Endothelial cell of umbilical vein (primary cell): ENCODE results near the gene GFPT2. TPM values are rescaled to one million over a fixed set of nuclear protein-coding genes. Genes with fewer than 3 reads are reported as not detected.

Experiments
- BruUV-seq: library from RNA; stranded (reverse); fragments of 400-500 nt; replicated peaks from 2 replicates; lab custom pipeline; 2021; lab: Mats Ljungman, UMichigan
- CTCF ChIA-PET: fragments of 300-600, 350-600 bp; sonication (Branson Sonifier 250); formaldehyde crosslinking; loops from one replicate; lab custom pipeline; 2021; ENCODE audit warnings: antibody characterized with exemption, inconsistent platforms; lab: Charles Lee
- POLR2A ChIA-PET: fragments of 300-600, 350-600 bp; sonication (Branson Sonifier 250); formaldehyde crosslinking; loops from one replicate; lab custom pipeline; 2021; ENCODE audit warnings: antibody characterized with exemption, inconsistent platforms; lab: Charles Lee
- DNase-seq: peaks from one replicate; pipeline ENCODE4 v3.0.0-alpha.2; 2011; ENCODE audit warnings: low read depth, low spot score
- FAIRE-seq: peaks from 2 replicates; lab custom pipeline; 2011; peaks lifted over from hg19 to GRCh38; lab: Jason Lieb, UNC
- H2AFZ ChIP-seq: 2 replicates; pipeline ENCODE4 v1.6.0; 2012; ENCODE audit warnings: low read depth, low read length, control low read depth, inconsistent platforms
- H3K27ac ChIP-seq: 2 replicates; pipeline ENCODE4 v1.5.1; 2011; ENCODE audit warnings: low read depth, mild to moderate bottlenecking, control low read depth, low read length, moderate library complexity; ENCODE audit not compliant: insufficient read depth
- H3K27me3 ChIP-seq, 2 experiments: 2 replicates each; pipeline versions ENCODE4 v1.6.0 to v1.6.1; 2011; ENCODE audit warnings: low read length in 2 of 2, mixed read lengths in 1 of 2; ENCODE audit not compliant: control insufficient read depth in 2 of 2, insufficient read depth in 2 of 2
- H3K36me3 ChIP-seq, 2 experiments: 2 replicates in 1 of 2; 3 replicates in 1 of 2; pipeline ENCODE4 v1.5.1; 2011; ENCODE audit warnings: low read length in 2 of 2, mild to moderate bottlenecking in 1 of 2, moderate library complexity in 1 of 2; ENCODE audit not compliant: control insufficient read depth in 2 of 2, insufficient read depth in 2 of 2; ENCODE audit errors: extremely low read depth in 1 of 2
- H3K4me1 ChIP-seq: 3 replicates; pipeline ENCODE4 v1.5.1; 2011; ENCODE audit warnings: mild to moderate bottlenecking, low read length; ENCODE audit not compliant: control insufficient read depth, insufficient read depth; ENCODE audit errors: extremely low read depth
- H3K4me2 ChIP-seq: 2 replicates; pipeline ENCODE4 v1.6.1; 2011; ENCODE audit warnings: low read length, control low read depth, mixed read lengths; ENCODE audit not compliant: insufficient read depth
- H3K4me3 ChIP-seq, 3 experiments: fragments of 200-600 bp in 1 of 3; sonication (generic), shearing (Covaris generic) in 1 of 3; replicated peaks in 1 of 3; 2 replicates each; pipeline ENCODE4 v1.5.1; 2011 to 2016; ENCODE audit warnings: control low read depth in 3 of 3, low read length in 3 of 3, mild to moderate bottlenecking in 2 of 3, inconsistent platforms in 1 of 3, low read depth in 1 of 3, moderate library complexity in 1 of 3; ENCODE audit not compliant: insufficient read depth in 1 of 3
- H3K79me2 ChIP-seq: 2 replicates; pipeline ENCODE4 v1.6.0; 2012; ENCODE audit warnings: low read length, inconsistent platforms; ENCODE audit not compliant: control insufficient read depth, insufficient read depth
- H3K9ac ChIP-seq: replicated peaks from 2 replicates; pipeline ENCODE3; 2011; ENCODE audit warnings: low read length, control low read depth; ENCODE audit not compliant: insufficient read depth; ENCODE audit errors: extremely low read depth
- H3K9me1 ChIP-seq: replicated peaks from 3 replicates; pipeline ENCODE4 v1.6.0; 2011; ENCODE audit warnings: mild to moderate bottlenecking, low read length; ENCODE audit not compliant: control insufficient read depth, insufficient read depth; ENCODE audit errors: extremely low read depth
- H3K9me3 ChIP-seq: replicated peaks from 2 replicates; pipeline ENCODE4 v1.5.1; 2012; ENCODE audit warnings: low read length, inconsistent platforms; ENCODE audit not compliant: control insufficient read depth, insufficient read depth
- H4K20me1 ChIP-seq: replicated peaks from 2 replicates; pipeline ENCODE3; 2011; ENCODE audit warnings: mild to moderate bottlenecking, low read length; ENCODE audit not compliant: control insufficient read depth, insufficient read depth; ENCODE audit errors: extremely low read depth
- CTCF ChIP-seq, 2 donors: IDR thresholded peaks; 1 replicate in 1 of 2; 2 replicates in 1 of 2; pipeline ENCODE4 v1.5.1; 2011; ENCODE audit warnings: low read length in 2 of 2, mild to moderate bottlenecking in 2 of 2, moderate library complexity in 2 of 2, control low read depth in 1 of 2, inconsistent platforms in 1 of 2, low read depth in 1 of 2; ENCODE audit not compliant: insufficient read depth in 1 of 2; ENCODE audit errors: extremely low read depth in 1 of 2
- EZH2 ChIP-seq: IDR thresholded peaks from 2 replicates; pipeline ENCODE4 v1.6.1; 2012; ENCODE audit warnings: borderline replicate concordance, low read depth, mild to moderate bottlenecking, moderate library complexity, low read length, inconsistent platforms; ENCODE audit not compliant: severe bottlenecking
- FOS ChIP-seq: IDR thresholded peaks from 2 replicates; pipeline ENCODE4 v1.6.1; 2011; ENCODE audit warnings: mild to moderate bottlenecking, low read length, moderate library complexity, borderline replicate concordance; ENCODE audit not compliant: insufficient read depth
- GATA2 ChIP-seq: IDR thresholded peaks from 2 replicates; pipeline ENCODE4 v1.7.0; 2011; ENCODE audit warnings: low read depth, mild to moderate bottlenecking, moderate library complexity, mixed read lengths, low read length; ENCODE audit not compliant: insufficient read length, insufficient read depth
- JUN ChIP-seq: IDR thresholded peaks from 2 replicates; pipeline ENCODE4 v1.6.1; 2011; ENCODE audit warnings: borderline replicate concordance, low read depth; ENCODE audit not compliant: insufficient read length, insufficient read depth
- MYC ChIP-seq: IDR thresholded peaks from one replicate; pipeline ENCODE4 v1.6.1; 2011; ENCODE audit warnings: mild to moderate bottlenecking, low read depth, low read length
- POLR2A ChIP-seq: IDR thresholded peaks from 2 replicates; pipeline ENCODE4 v1.6.1; 2012; ENCODE audit warnings: low read depth, mild to moderate bottlenecking, control low read depth, low read length
- POLR2AphosphoS5 ChIP-seq: IDR thresholded peaks from 2 replicates; pipeline ENCODE4 v1.6.1; 2012; ENCODE audit warnings: low read depth, mild to moderate bottlenecking, control low read depth, low read length, moderate library complexity; ENCODE audit not compliant: insufficient read depth
- dilution Hi-C: fragments of 300-500 bp; cut with MboI; formaldehyde crosslinking; loops from one replicate; pipeline ENCODE4 v1.15.0; 2019; ENCODE audit warnings: low sequenced_read_pairs; ENCODE audit not compliant: extremely low pct_ligation_motif_present
- intact Hi-C: fragments of 100-400 bp; cut with micrococcal nuclease; formaldehyde crosslinking; loops from one replicate; pipeline ENCODE4 v1.10.0; 2022
- polyA plus RNA-seq, 4 experiments: library from polyadenylated mRNA; depleted of rRNA in 3 of 4; stranded (reverse) in 3 of 4; unstranded in 1 of 4; fragments of >200 nt; gene quantifications; 2 replicates each; pipeline versions ENCODE4 v1.2.1 to v1.2.3, GENCODE V29; 2011 to 2012; ENCODE audit warnings: missing spikeins in 1 of 4
- total RNA-seq: library from RNA; stranded (reverse); gene quantifications from 2 replicates; pipeline ENCODE4 v1.2.3, GENCODE V29; 2021
- TF ChIP-seq, protein P1 (sequence below): IDR thresholded peaks from 2 replicates; pipeline ENCODE4 v1.6.1; 2011; ENCODE audit not compliant: insufficient read depth, insufficient read length

GFPT2 gene
- total and polyA plus RNA-seq, 2 donors (not counting 3 experiments of a cell fraction or from before 2014, with no cell fraction given), result 4.3 to 4.5 TPM

- Histone ChIP-seq H3K4me2 (peak overlapping the region; percentile 3), H3K27me3 (no peaks in the 10 kb centered on the region), H3K9ac (peak overlapping the region; percentile 33), H3K27ac (peak overlapping the region; percentile 81), H2AFZ (no peak overlapping the region), H4K20me1 (no peaks in the 10 kb centered on the region), H3K9me3 (no peaks in the 10 kb centered on the region), H3K79me2 (no peaks in the 10 kb centered on the region), H3K4me3 (no peak overlapping the region), H3K4me1 (peaks cover 9% of the 10 kb centered on the region), H3K9me1 (no peaks in the 10 kb centered on the region), H3K36me3 (no peaks in the 10 kb centered on the region)
- DNase-seq, result peak; percentile 41
- FAIRE-seq, result peak; percentile 52
- dilution Hi-C loops, result no loop called here
- CTCF ChIA-PET, result interaction anchor here (1.4 to 3.4 kb wide), 7 partner anchors 11 to 140 kb away, joined by 4 to 49 read pairs (median 6); no protein-coding TSS in a partner anchor
- POLR2A ChIA-PET, result no interaction called here
- intact Hi-C loops, result no loop called here
- TF ChIP-seq GATA2, result peak; percentile 18
- TF ChIP-seq FOS, result no peak
- TF ChIP-seq, protein P1, sequence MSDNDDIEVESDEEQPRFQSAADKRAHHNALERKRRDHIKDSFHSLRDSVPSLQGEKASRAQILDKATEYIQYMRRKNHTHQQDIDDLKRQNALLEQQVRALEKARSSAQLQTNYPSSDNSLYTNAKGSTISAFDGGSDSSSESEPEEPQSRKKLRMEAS, result no peak
- no peak for TF ChIP-seq EZH2
- no peak for TF ChIP-seq MYC
- TF ChIP-seq POLR2A, result no peak
- TF ChIP-seq CTCF (IDR thresholded peaks at IDR 0.05; ENCODE audit: extremely low read depth in 1 of 2, insufficient read depth in 1 of 2, low read depth in 1 of 2, low read length in 2 of 2), result no peak
- no peak for TF ChIP-seq JUN
- peak; percentile 26 for TF ChIP-seq POLR2AphosphoS5
- no TSS peak for BruUV-seq
Measured at GRCh38 chr5:180330810-180331646, 22.1 kb downstream of the GFPT2 start.
